Measurements from ENCODE around the gene HSD11B1L. TPM values are rescaled to one million over a fixed set of nuclear protein-coding genes. Genes with fewer than 3 reads are reported as not detected.

Gene HSD11B1L
- total and polyA plus RNA-seq, 2 donors (not counting 1 experiment from before 2014, with no cell fraction given), result 1.8 to 4.6 TPM

GRCh38 chr19:5693195-5694166 lies 12.7 kb downstream of the HSD11B1L start:
- DNase-seq (peak; percentile 40), ATAC-seq (ENCODE audit: low read depth) (no peak)
- 89% methylated on average over 29 of the region's 39 CpGs for WGBS (ENCODE audit: insufficient coverage)
- TF ChIP-seq CTCF (IDR thresholded peaks at IDR 0.05) (no peak), EZH2 (IDR thresholded peaks at IDR 0.05; ENCODE audit: borderline replicate concordance, insufficient read depth, low read depth, low read length, poor library complexity, severe bottlenecking) (no peak)
- H3K9ac ChIP-seq (ENCODE audit: low read length), result no peak overlapping the region
- ChIA-PET CTCF (interaction anchor here (0.5 kb wide), 1 partner anchor 78 kb away, joined by 3 read pairs; no protein-coding TSS in a partner anchor), POLR2A (interaction anchor here (0.7 kb wide), 1 partner anchor 161 kb away, joined by 3 read pairs; no protein-coding TSS in a partner anchor)
- H3K4me1 Mint-ChIP-seq, result peaks cover 30% of the 10 kb centered on the region
- peaks cover 0 to 57% of the 10 kb centered on the region in 2 experiments for H3K36me3 ChIP-seq (replicated peaks in 1 of 2; ENCODE audit: control extremely low read depth in 1 of 2, control insufficient read depth in 1 of 2, extremely low read depth in 1 of 2, insufficient read depth in 2 of 2, low read length in 1 of 2)
- no peak overlapping the region for H3K4me3 Mint-ChIP-seq
- H3K27ac ChIP-seq (ENCODE audit: low read length in 2 of 2), result no peak overlapping the region
- no peaks in the 10 kb centered on the region for H3K9me3 Mint-ChIP-seq (ENCODE audit: insufficient read depth)
- intact Hi-C loops (cut with micrococcal nuclease), result loop anchor here (5.0 kb wide), 1 partner anchor 971 kb away; the partner anchor contains the start of gene DPP9
- H3K4me1 ChIP-seq (ENCODE audit: control insufficient read depth in 2 of 2, insufficient read depth in 2 of 2, low read length in 2 of 2), result peaks cover 3 to 23% of the 10 kb centered on the region in 2 donors
- H3K4me2 ChIP-seq (replicated peaks; ENCODE audit: low read depth, low read length, poor library complexity, severe bottlenecking), result no peak overlapping the region
- peaks cover 41% of the 10 kb centered on the region for H3K79me2 ChIP-seq (ENCODE audit: control insufficient read depth, insufficient read depth, low read length)
- H3K27me3 Mint-ChIP-seq, result no peaks in the 10 kb centered on the region
- no peak overlapping the region for H2AFZ ChIP-seq (ENCODE audit: insufficient read depth, low read depth, low read length, poor library complexity, severe bottlenecking)
- no peaks in the 10 kb centered on the region for H3K9me3 ChIP-seq (ENCODE audit: control extremely low read depth in 1 of 3, control insufficient read depth in 2 of 3, insufficient read depth in 1 of 3, low read length in 2 of 3)
- H3K27me3 ChIP-seq (replicated peaks in 1 of 4; ENCODE audit: control extremely low read depth in 1 of 4, control insufficient read depth in 3 of 4, insufficient read depth in 4 of 4, low read length in 3 of 4), result no peaks in the 10 kb centered on the region
- peak overlapping the region; percentile 86 for H3K27ac Mint-ChIP-seq
- no peak overlapping the region for H3K4me3 ChIP-seq (ENCODE audit: control extremely low read depth in 1 of 5, extremely low read depth in 1 of 5, insufficient read depth in 1 of 5, low read depth in 2 of 5, low read length in 4 of 5)
- H4K20me1 ChIP-seq (ENCODE audit: control insufficient read depth, insufficient read depth, low read length, poor library complexity, severe bottlenecking), result peaks cover 81% of the 10 kb centered on the region
